ENCODE results near the gene ZNF433.

ZNF433 gene

GRCh38 chr19:11987405-11988281 lies 47.8 kb downstream of the ZNF433 start:
- DNase-seq, result peak; percentile 92

GRCh38 chr19:11986754-11987153 lies 48.7 kb downstream of the ZNF433 start:
- DNase-seq, result no peak

- no peak for DNase-seq
Observed at GRCh38 chr19:11984986-11985385, 50.5 kb downstream of the ZNF433 start.

GRCh38 chr19:11982526-11982925 lies 53.0 kb downstream of the ZNF433 start:
- no peak for DNase-seq

- DNase-seq, result no peak
Observed at GRCh38 chr19:11979527-11979926, 56.0 kb downstream of the ZNF433 start.

GRCh38 chr19:11978492-11979100 lies 56.9 kb downstream of the ZNF433 start:
- DNase-seq, result no peak

GRCh38 chr19:11973019-11973810 lies 62.3 kb downstream of the ZNF433 start:
- no peak for DNase-seq

GRCh38 chr19:11971041-11971440 lies 64.4 kb downstream of the ZNF433 start:
- DNase-seq, result no peak

GRCh38 chr19:11970174-11970573 lies 65.3 kb downstream of the ZNF433 start:
- no peak for DNase-seq

- peak; percentile 90 for DNase-seq
Observed at GRCh38 chr19:11964858-11965645, 70.4 kb downstream of the ZNF433 start, which contains the start of gene ZNF763. Gene ZNF763, plus strand, starts transcription at chr19:11965040. Its CDS starts 169 bp downstream, at chr19:11965209.
